HG02798 (cell line): ENCODE results near the gene NAT9.

Experiments
- ATAC-seq: cut with Tn5 transposase; IDR thresholded peaks from one replicate; pipeline ENCODE4 v1.9.1; 2021; ENCODE audit warnings: mild to moderate bottlenecking; ENCODE audit not compliant: unreplicated experiment, poor library complexity

The NAT9 gene

GRCh38 chr17:74748529-74749278 is 27.4 kb downstream of the NAT9 start, which contains the start of gene NHERF1:
Gene NHERF1, plus strand, starts transcription at chr17:74748628. Its CDS starts 219 bp downstream, at chr17:74748847.
- ATAC-seq, result peak; percentile 92

GRCh38 chr17:74748279-74748528 is 27.9 kb downstream of the NAT9 start:
- ATAC-seq, result no peak

GRCh38 chr17:74746922-74747321 is 29.2 kb downstream of the NAT9 start:
- ATAC-seq, result no peak

- no peak for ATAC-seq
Observed at GRCh38 chr17:74746376-74746775, 29.8 kb downstream of the NAT9 start.

- ATAC-seq, result no peak
Observed at GRCh38 chr17:74745548-74746177, 30.5 kb downstream of the NAT9 start.

- no peak for ATAC-seq
Observed at GRCh38 chr17:74744714-74745547, 31.2 kb downstream of the NAT9 start.

GRCh38 chr17:74744349-74744713 is 31.8 kb downstream of the NAT9 start:
- no peak for ATAC-seq

- no peak for ATAC-seq
Observed at GRCh38 chr17:74743755-74744154, 32.4 kb downstream of the NAT9 start.

GRCh38 chr17:74742978-74743545 is 33.1 kb downstream of the NAT9 start:
- no peak for ATAC-seq

GRCh38 chr17:74742153-74742515 is 34.0 kb downstream of the NAT9 start:
- peak; percentile 35 for ATAC-seq

GRCh38 chr17:74740641-74741387 is 35.3 kb downstream of the NAT9 start:
- ATAC-seq, result no peak

- ATAC-seq, result no peak
Observed at GRCh38 chr17:74740173-74740572, 36.0 kb downstream of the NAT9 start.

- no peak for ATAC-seq
Observed at GRCh38 chr17:74739227-74739831, 36.8 kb downstream of the NAT9 start.

GRCh38 chr17:74738051-74738996 is 37.8 kb downstream of the NAT9 start:
- peak; percentile 47 for ATAC-seq

- peak; percentile 2 for ATAC-seq
Observed at GRCh38 chr17:74737299-74738050, 38.7 kb downstream of the NAT9 start.

- peak; percentile 38 for ATAC-seq
Observed at GRCh38 chr17:74736513-74737298, 39.4 kb downstream of the NAT9 start, which contains the start of gene RAB37. Gene RAB37, plus strand, starts transcription at chr17:74737256. Its CDS starts 17 bp downstream, at chr17:74737273.

- ATAC-seq, result no peak
Observed at GRCh38 chr17:74734256-74734655, 41.9 kb downstream of the NAT9 start.
